ENCODE results near the gene TRIM17. TPM values are rescaled to one million over a fixed set of nuclear protein-coding genes. Genes with fewer than 3 reads are reported as not detected.

Gene TRIM17
- polyA plus RNA-seq, 3 donors, result not detected

DNA sequence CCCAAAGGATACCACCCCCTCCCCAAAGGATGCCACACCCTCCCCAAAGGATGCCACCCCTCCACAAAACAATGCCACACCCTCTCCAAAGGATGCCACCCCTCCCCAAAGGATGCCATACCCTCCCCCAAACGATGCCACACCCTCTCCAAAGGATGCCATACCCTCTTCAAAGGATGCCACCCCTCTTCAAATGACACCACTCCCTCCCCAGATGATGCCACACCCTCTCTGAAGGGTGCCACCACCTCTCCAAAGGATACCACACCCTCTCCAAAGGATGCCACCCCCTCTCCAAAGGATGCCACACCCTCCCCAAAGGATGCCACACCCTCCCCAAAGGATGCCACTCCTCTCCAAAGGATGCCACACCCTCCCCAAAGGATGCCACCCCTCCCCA is 21.6 kb upstream of the TRIM17 start:
- Histone ChIP-seq H2AFZ (ENCODE audit: insufficient read depth, low read depth, low read length, poor library complexity, severe bottlenecking) (no peak overlapping the region), H3K4me1 (ENCODE audit: control insufficient read depth in 1 of 2, insufficient read depth in 2 of 2, low read length in 2 of 2) (no peaks in the 10 kb centered on the region), H3K9me3 (replicated peaks in 1 of 2; ENCODE audit: control insufficient read depth in 1 of 2, insufficient read depth in 1 of 2, low read length in 2 of 2) (no peaks in the 10 kb centered on the region), H3K79me2 (ENCODE audit: insufficient read depth, low read length) (no peaks in the 10 kb centered on the region), H3K27ac (ENCODE audit: low read depth in 1 of 2, low read length in 2 of 2) (no peak overlapping the region), H3K4me2 (replicated peaks; ENCODE audit: extremely low read depth, low read length, poor library complexity, severe bottlenecking) (no peak overlapping the region), H3K9ac (ENCODE audit: insufficient read depth, low read length, poor library complexity, severe bottlenecking) (no peak overlapping the region), H4K20me1 (ENCODE audit: insufficient read depth, low read length) (no peaks in the 10 kb centered on the region), H3K4me3 (replicated peaks in 1 of 3; ENCODE audit: low read depth in 2 of 3, low read length in 3 of 3) (no peak overlapping the region), H3K36me3 (replicated peaks in 1 of 2; ENCODE audit: control insufficient read depth in 1 of 2, insufficient read depth in 2 of 2, low read length in 2 of 2) (no peaks in the 10 kb centered on the region), H3K27me3 (ENCODE audit: control insufficient read depth in 2 of 2, insufficient read depth in 2 of 2, low read length in 2 of 2) (peaks cover 4 to 27% of the 10 kb centered on the region in 2 donors)
- Mint-ChIP-seq H3K27ac (no peak overlapping the region), H3K27me3 (ENCODE audit: low read depth in 3 of 3) (peaks cover 21 to 45% (median 25%) of the 10 kb centered on the region in 3 donors), H3K4me1 (no peaks in the 10 kb centered on the region), H3K36me3 (no peaks in the 10 kb centered on the region), H3K4me3 (no peak overlapping the region), H3K9me3 (peaks cover 0 to 3% (median 1%) of the 10 kb centered on the region in 7 donors)
- 36% methylated on average over 1 of the region's 1 CpG for WGBS (ENCODE audit: insufficient coverage)
- TF ChIP-seq CTCF (IDR thresholded peaks at IDR 0.05), result no peak
- DNase-seq, result no peak
- intact Hi-C loops (cut with micrococcal nuclease), result no loop called here

DNA sequence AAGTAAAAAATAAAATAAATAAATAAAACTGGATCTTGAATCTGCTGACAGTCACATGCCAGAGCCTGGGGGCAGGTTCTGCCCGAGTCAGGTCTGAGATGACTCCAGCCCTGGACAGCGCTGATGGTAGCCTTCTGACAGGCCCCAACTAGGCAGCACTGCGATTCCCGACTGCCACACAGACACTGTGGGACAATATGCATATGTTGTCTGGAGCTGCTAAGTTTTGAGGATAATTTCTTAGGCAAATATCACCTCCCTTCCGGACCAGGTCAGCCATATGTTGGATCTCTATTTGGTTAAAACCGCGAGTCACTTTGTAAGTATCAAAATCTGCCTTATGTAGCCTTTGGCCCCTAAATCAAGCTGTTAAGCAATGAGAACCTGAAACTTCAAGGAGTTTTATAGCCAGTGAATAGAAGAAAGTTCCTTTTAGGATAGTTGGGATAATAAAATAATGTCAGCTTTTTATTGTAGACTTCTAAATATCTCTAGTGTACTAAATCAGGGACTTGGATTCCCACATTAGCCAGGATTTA is 20.8 kb upstream of the TRIM17 start:
- Mint-ChIP-seq H3K27ac (no peak overlapping the region), H3K4me1 (no peaks in the 10 kb centered on the region), H3K36me3 (no peaks in the 10 kb centered on the region), H3K4me3 (no peak overlapping the region), H3K9me3 (peaks cover 0 to 1% (median 0%) of the 10 kb centered on the region in 7 donors), H3K27me3 (ENCODE audit: low read depth in 3 of 3) (peaks cover 22 to 47% (median 24%) of the 10 kb centered on the region in 3 donors)
- Histone ChIP-seq H4K20me1 (ENCODE audit: insufficient read depth, low read length) (no peaks in the 10 kb centered on the region), H3K9ac (ENCODE audit: insufficient read depth, low read length, poor library complexity, severe bottlenecking) (no peak overlapping the region), H2AFZ (ENCODE audit: insufficient read depth, low read depth, low read length, poor library complexity, severe bottlenecking) (no peak overlapping the region), H3K4me1 (ENCODE audit: control insufficient read depth in 1 of 2, insufficient read depth in 2 of 2, low read length in 2 of 2) (no peaks in the 10 kb centered on the region), H3K36me3 (replicated peaks in 1 of 2; ENCODE audit: control insufficient read depth in 1 of 2, insufficient read depth in 2 of 2, low read length in 2 of 2) (no peaks in the 10 kb centered on the region), H3K9me3 (replicated peaks in 1 of 2; ENCODE audit: control insufficient read depth in 1 of 2, insufficient read depth in 1 of 2, low read length in 2 of 2) (no peaks in the 10 kb centered on the region), H3K4me3 (replicated peaks in 1 of 3; ENCODE audit: low read depth in 2 of 3, low read length in 3 of 3) (no peak overlapping the region), H3K79me2 (ENCODE audit: insufficient read depth, low read length) (no peaks in the 10 kb centered on the region), H3K4me2 (replicated peaks; ENCODE audit: extremely low read depth, low read length, poor library complexity, severe bottlenecking) (no peak overlapping the region), H3K27ac (ENCODE audit: low read depth in 1 of 2, low read length in 2 of 2) (no peak overlapping the region), H3K27me3 (ENCODE audit: control insufficient read depth in 2 of 2, insufficient read depth in 2 of 2, low read length in 2 of 2) (peaks cover 3 to 24% of the 10 kb centered on the region in 2 donors)
- intact Hi-C loops (cut with micrococcal nuclease), result no loop called here
- no peak for DNase-seq
- 63% methylated on average over 4 of the region's 7 CpGs for WGBS (ENCODE audit: insufficient coverage)
- TF ChIP-seq CTCF (IDR thresholded peaks at IDR 0.05), result no peak
